ENCODE measurements around the gene NKD2.

- TF ChIP-seq EZH2phosphoT487 (IDR thresholded peaks at IDR 0.05; ENCODE audit: unreplicated experiment) (no peak), CTCF (conservative IDR thresholded peaks at IDR 0.05; ENCODE audit: low read depth in 2 of 2) (no peak), EZH2 (IDR thresholded peaks at IDR 0.05; ENCODE audit: low read depth, unreplicated experiment) (no peak), CREB1 (CRISPR knock-in tag; IDR thresholded peaks at IDR 0.05; ENCODE audit: low read depth) (no peak), ZNF331 (CRISPR knock-in tag; IDR thresholded peaks at IDR 0.05; ENCODE audit: low read depth) (no peak), STAT1 (IDR thresholded peaks at IDR 0.05; ENCODE audit: unreplicated experiment) (no peak), POLR2AphosphoS5 (IDR thresholded peaks at IDR 0.05; ENCODE audit: low read depth) (no peak), JUNB (IDR thresholded peaks at IDR 0.05; ENCODE audit: unreplicated experiment) (no peak), NANOG (IDR thresholded peaks at IDR 0.05; ENCODE audit: borderline replicate concordance) (no peak), REST (IDR thresholded peaks at IDR 0.05; ENCODE audit: unreplicated experiment) (no peak)
Measured at GRCh38 chr5:979100-979817, 29.3 kb upstream of the NKD2 start.

Data from GM23338 (cell line).